ENCODE results near the gene XPR1.

XPR1 gene

GRCh38 chr1:180793451-180793850 lies 161.6 kb downstream of the XPR1 start:
- no peak for DNase-seq (ENCODE audit: low read depth)
- no peak for TF ChIP-seq CTCF (IDR thresholded peaks at IDR 0.05; ENCODE audit: control insufficient read depth, insufficient read depth, low read depth, low read length, missing control alignments)
- no peak overlapping the region for H3K4me3 ChIP-seq (ENCODE audit: control insufficient read depth, low read depth, low read length)

- TF ChIP-seq CTCF (IDR thresholded peaks at IDR 0.05; ENCODE audit: control insufficient read depth, insufficient read depth, low read depth, low read length, missing control alignments): no peak
- DNase-seq (ENCODE audit: low read depth): no peak
- no peak overlapping the region for H3K4me3 ChIP-seq (ENCODE audit: control insufficient read depth, low read depth, low read length)
These were observed 165.2 kb downstream of the XPR1 start for GRCh38 chr1:180796897-180797640.

GRCh38 chr1:180800945-180801344 lies 169.1 kb downstream of the XPR1 start:
- DNase-seq (ENCODE audit: low read depth): no peak
- H3K4me3 ChIP-seq (ENCODE audit: control insufficient read depth, low read depth, low read length): no peak overlapping the region
- no peak for TF ChIP-seq CTCF (IDR thresholded peaks at IDR 0.05; ENCODE audit: control insufficient read depth, insufficient read depth, low read depth, low read length, missing control alignments)

GRCh38 chr1:180802813-180803212 lies 171.0 kb downstream of the XPR1 start:
- H3K4me3 ChIP-seq (ENCODE audit: control insufficient read depth, low read depth, low read length): no peak overlapping the region
- no peak for DNase-seq (ENCODE audit: low read depth)
- TF ChIP-seq CTCF (IDR thresholded peaks at IDR 0.05; ENCODE audit: control insufficient read depth, insufficient read depth, low read depth, low read length, missing control alignments): no peak

- H3K4me3 ChIP-seq (ENCODE audit: control insufficient read depth, low read depth, low read length): no peak overlapping the region
- no peak for DNase-seq (ENCODE audit: low read depth)
- TF ChIP-seq CTCF (IDR thresholded peaks at IDR 0.05; ENCODE audit: control insufficient read depth, insufficient read depth, low read depth, low read length, missing control alignments): no peak
These were observed 173.5 kb downstream of the XPR1 start for GRCh38 chr1:180805316-180805715.

- no peak for TF ChIP-seq CTCF (IDR thresholded peaks at IDR 0.05; ENCODE audit: control insufficient read depth, insufficient read depth, low read depth, low read length, missing control alignments)
- DNase-seq (ENCODE audit: low read depth): no peak
- H3K4me3 ChIP-seq (ENCODE audit: control insufficient read depth, low read depth, low read length): no peak overlapping the region
These were observed 179.5 kb downstream of the XPR1 start for GRCh38 chr1:180811298-180811697.
